Renal pelvis (tissue), 4 donors: ENCODE measurements around the gene PSMB8. TPM values are rescaled to one million over a fixed set of nuclear protein-coding genes. Genes with fewer than 3 reads are reported as not detected.

Source experiments
- DNase-seq: peaks from one replicate; pipeline ENCODE4 v3.0.0-alpha.2; 2013
- polyA plus RNA-seq, 3 donors: library from polyadenylated mRNA; unstranded; fragments of 120-200 nt; gene quantifications; one replicate each; pipeline ENCODE4 v1.2.1, GENCODE V29; 2013; ENCODE audit not compliant: insufficient read length in 3 of 3

PSMB8 gene
- polyA plus RNA-seq, 3 donors, result 21.2 to 22.0 (median 21.4) TPM

DNA sequence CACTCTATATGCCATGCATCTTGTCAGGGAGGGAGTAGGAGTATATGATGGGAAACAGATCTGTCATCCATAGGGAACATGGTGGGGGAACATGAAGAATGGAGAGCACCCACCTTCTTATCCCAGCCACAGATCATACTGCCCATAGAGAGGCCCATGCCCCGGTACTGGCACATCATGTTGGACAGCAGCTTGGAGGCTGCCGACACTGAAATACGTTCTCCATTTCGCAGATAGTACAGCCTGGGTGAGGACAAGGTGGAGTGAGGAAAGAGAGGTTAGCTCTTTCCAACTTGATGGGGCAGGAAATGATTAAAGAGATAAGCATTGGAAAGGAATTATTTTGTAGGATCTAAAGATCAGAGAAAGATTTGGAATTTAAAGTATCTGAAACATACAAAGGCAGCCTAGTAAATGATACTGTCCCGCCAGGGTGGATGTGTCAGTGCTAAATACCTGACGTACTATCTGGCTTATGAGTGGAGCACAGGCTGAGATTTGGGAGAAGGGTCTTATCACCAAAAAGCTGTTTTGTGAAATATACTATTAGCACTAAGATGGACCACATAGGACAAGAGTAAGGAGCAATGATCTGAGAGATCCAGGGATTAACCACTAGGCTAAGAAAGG is 1.7 kb downstream of the PSMB8 start:
- DNase-seq, result no peak

DNA sequence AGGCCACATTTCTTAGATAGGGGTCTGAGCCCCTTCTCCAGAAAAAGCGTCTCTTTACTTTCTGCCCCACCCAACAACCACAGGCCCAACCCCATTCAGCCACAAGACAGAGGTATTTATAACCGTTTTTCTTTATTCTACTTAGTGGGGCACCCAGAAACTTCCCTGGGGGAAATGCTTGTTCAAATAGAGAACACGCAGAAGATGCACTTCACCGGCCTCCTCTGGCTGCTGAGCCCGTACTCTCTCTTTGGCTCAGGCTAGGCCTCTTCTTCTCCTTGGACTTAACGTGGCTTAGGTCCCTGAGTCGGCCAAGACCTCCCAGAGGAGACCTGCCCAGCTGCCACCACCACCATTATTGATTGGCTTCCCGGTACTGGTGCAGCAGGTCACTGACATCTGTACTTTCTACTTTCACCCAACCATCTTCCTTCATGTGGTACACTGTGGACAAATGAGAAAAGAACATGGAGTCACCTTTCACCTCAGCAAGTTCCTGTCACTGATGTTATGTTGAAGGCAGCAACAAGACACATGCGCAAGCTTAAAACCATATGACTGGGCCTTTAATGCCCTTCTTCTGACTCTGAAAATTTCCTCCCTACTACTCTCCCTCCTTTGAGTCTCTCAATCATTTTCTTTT is 3.1 kb downstream of the PSMB8 start:
- no peak for DNase-seq

DNA sequence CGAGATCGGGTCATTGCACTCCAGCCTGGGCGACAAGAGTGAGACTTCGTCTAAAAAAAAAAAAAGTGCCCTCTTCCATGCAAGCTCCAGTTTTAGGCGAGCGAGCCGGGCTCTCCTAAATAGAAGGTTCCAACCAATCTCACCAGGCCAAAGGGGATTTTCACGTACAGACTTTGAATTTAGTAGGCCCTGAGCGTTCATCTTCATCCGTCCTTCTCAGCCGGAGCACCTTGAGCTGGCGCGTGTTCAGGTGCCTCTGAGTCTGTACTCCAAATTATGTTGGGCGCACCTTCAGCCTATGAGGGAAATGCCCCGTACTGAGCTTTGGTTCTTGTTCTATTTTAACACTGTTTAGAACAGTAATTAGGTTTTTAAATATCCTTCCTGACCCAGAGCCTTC is 4.5 kb downstream of the PSMB8 start:
- no peak for DNase-seq

GRCh38 chr6:32838114-32838958 is 5.5 kb downstream of the PSMB8 start, which contains the start of gene TAP2:
Gene TAP2 (minus strand): TSS chr6:32838739. CDS start chr6:32838233, 506 bp downstream.
- DNase-seq, result peak; percentile 93

GRCh38 chr6:32837651-32838113 is 6.2 kb downstream of the PSMB8 start:
- no peak for DNase-seq

GRCh38 chr6:32836873-32837272 is 7.0 kb downstream of the PSMB8 start:
- DNase-seq, result no peak

DNA sequence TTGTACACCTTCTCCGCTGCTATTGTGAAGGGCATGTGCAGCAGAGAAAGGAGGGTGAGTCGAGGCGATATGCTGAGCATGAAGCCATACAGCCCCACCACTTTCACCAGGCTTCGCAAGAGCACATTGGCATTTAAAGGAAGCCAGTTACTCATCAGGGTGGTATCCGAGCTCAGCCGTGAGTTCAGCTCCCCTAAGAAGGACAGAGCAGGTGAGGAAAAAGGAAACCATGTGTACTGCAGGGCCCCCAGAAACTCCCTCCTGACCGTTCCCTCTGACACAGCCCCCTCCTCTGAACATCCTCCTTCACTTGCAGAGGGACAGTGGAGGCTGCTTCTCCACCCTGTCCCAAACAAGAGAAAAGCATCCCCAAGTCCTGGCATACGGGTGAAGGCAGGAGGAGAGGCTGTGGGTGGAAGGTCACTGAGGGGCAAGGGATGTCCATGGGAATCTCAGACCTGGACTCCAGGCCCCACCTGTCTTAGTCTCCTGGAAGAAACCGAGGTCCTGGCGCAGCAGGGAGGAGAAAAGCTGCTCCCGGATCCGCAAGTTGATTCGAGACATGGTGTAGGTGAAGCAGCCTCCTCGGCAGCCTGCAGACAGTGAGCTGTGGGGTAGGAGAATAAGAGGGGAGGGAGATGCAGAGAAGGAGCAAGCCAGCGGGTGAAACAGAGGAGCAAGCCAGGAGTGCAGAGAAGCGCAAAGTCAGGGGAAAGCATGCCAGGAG is 8.5 kb downstream of the PSMB8 start:
- no peak for DNase-seq

GRCh38 chr6:32833664-32834063 is 10.2 kb downstream of the PSMB8 start:
- DNase-seq, result no peak

GRCh38 chr6:32832535-32832934 is 11.3 kb downstream of the PSMB8 start:
- no peak for DNase-seq

DNA sequence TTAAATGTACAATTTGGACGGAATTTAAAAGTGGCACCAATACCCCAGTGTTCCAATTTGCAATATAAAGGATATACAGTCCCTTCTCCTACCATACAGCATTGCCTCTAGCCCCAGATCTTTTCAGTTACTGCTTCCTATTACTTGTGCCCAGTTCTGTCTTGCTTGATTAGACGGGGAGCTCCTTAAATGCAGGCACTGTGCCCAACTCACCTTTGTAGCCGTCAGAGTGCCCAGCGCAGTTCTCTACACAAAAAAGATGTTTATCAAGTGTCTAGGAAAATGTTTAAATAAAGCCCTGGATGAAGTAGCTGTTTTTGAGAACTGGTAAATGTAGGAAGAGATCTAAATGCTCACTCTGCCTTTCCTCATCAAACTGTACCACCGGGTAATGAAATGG is 12.9 kb downstream of the PSMB8 start:
- DNase-seq, result no peak

DNA sequence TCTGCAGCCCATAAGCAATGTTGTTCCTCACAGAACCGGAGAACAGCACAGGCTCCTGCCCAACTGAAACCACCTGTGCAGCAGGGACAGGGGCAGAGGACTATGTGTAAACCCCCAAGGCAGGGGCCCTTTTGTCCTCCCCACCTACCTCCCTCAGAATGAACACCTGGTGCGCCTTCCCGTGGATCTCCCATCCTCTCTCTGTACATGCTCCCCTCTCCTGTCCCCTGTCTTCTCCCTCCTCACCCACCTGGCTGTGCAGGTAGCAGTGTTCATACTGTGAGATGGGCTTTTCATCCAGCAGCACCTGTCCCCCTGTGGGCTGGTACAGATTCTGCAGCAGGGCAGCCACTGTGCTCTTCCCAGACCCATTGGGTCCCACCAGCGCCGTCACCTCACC is 13.8 kb downstream of the PSMB8 start:
- DNase-seq, result no peak

GRCh38 chr6:32829495-32829894 is 14.4 kb downstream of the PSMB8 start:
- no peak for DNase-seq

- no peak for DNase-seq
These were observed 16.8 kb downstream of the PSMB8 start for GRCh38 chr6:32827025-32827424.

DNA sequence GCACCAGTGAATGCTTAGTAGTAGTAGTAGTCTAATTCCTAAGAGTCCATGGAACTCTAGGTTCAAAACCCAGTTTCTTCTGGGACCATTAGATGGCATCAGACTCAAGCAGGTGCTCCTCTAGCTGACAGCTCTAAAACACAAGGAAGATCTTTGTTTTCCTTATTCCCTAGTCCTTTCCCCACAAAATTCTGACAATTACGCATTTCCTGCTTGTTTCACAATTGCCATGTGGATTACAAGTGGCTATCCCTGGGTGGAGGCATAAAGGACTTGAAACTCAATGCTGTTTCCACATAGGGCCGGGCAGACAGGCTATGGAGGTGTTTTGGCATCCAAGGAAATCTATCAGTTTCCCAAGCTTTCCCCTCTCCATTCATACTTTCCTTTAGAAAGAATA is 17.9 kb downstream of the PSMB8 start:
- DNase-seq, result peak; percentile 8

GRCh38 chr6:32819729-32820128 is 24.1 kb downstream of the PSMB8 start:
- DNase-seq, result no peak

GRCh38 chr6:32818867-32819266 is 25.0 kb downstream of the PSMB8 start:
- no peak for DNase-seq

DNA sequence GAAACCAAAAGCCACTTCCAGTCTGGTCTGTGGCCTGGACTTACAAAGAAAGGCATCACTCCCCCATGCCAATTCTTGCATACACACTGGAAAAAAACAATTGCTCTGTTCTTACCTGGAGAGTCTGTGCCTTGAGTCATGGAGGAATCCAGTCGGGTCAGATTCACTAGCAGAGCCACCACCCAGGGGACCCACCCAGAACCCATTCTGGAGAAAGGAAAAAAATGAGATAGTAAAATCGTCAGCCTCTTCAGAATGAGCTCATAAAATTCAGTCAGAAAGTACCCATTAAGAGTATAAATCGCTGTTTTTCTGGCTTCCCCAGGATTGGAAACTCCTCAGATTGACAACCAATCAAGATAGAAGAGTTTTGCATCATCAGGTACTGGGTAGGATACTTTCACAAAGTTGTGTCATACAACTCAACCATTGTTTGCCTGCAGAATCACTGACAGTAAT is 27.1 kb downstream of the PSMB8 start, which contains the start of gene HLA-DOB:
HLA-DOB (minus strand) TSS at position 257 of the 459 bp plus-strand sequence; CDS start at position 206, 51 bp downstream.
- DNase-seq, result no peak

DNA sequence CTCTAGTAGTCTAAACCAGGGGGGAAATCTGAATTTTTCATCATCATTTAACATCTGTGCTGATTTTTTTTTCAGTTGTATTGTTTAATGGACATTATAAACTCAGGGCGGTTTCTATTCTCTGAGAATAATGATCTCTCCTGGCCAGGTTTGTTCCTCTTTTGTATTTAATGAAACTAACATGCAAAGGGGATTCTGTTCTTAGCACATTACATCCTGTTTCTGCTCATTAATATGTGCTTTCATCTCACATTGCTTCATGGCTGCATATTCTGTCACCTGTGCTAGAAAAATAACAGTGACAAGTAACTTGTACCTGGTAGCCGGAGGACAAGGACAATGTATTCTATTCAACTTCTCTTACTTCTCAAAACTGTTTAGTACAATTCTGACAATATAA is 27.9 kb downstream of the PSMB8 start:
- DNase-seq, result no peak

DNA sequence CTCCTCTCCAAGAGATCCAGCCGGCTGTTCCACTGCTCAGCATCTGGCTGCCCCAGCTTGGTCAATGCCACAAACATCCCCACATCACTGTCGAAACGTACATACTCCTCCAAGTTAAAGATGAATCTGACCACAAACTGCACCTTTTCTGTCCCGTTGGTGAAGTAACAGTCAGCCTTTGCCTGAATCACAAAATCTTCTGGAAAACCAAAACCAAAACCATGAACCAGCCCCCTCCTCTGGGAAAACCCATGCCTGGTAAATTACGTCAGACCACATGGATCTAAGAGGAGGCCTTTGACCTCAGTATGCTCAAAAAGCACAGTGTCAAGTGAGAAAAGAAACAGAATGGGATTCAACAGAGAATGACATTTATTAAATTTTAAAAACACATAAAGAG is 28.7 kb downstream of the PSMB8 start:
- no peak for DNase-seq

- no peak for DNase-seq
These were observed 29.7 kb downstream of the PSMB8 start for GRCh38 chr6:32814145-32814544.

DNA sequence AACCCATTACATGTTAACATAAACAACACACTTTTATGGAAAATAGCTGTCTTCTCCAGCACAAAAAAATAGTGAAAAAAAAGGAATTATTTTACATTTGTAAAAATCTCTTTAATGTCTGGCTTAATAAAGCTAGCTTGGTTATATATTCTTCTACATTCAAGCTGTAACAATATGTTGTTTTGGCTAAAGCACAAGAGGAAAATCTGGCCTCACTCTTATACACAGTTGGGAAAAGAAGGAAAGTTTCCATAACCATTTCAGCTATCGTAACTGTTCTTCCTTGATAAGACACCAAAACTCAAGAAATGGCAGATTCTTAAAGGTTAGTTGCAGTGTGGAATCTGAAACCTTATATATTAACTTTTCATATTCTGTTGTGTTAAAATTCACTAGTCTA is 34.7 kb downstream of the PSMB8 start:
- no peak for DNase-seq

DNA sequence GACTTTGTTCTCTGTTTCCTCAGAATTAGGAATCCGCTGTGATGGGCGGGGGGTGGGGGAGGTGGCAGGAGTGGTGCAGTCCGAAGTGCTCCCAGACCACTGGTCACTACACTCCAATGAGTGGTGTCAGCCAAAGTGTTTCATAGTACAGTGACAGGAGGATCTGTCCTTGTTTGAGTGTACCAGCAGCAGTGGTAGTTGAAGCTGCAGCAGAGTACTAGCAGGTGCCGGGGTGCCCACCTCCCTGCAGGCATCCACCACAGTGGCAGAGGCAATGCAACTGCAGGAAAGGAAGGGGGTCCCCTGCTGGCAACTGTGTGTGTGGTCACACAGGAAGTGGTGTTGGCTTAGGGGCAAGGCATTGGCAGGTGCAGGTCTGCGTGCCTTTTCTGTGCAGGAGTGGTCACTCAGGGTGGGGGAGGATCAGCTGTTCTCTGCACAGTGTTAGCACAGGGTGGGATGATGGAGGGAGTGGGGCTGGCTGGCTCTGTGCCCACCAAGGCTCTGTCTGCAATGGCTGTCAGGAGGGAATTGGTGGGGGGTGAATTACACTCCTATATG is 36.7 kb downstream of the PSMB8 start:
- no peak for DNase-seq
